ENCODE results near the gene BBIP1.

The BBIP1 gene

DNA sequence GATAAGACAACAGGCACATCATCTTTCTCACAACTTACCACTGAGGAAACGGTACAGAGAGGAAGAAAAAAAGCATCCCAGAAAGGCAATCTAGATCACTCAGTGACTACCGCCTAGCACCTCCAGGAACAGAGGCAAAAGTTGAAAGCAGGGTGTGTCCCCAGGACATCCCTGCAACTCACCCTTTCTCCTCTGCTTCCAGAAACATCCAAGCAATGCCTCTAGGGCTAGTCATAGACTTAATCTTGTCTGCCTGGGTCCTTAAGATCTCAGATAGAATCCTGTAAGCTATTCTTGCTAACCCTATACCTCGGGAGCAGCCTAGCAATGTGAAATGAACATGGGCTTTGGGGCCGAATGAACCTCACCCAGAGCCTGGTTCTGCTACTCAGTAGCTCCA is 66.0 kb downstream of the BBIP1 start:
- peaks cover 3% of the 10 kb centered on the region for H3K4me1 ChIP-seq (ENCODE audit: insufficient read depth, insufficient read length)
- H3K9ac ChIP-seq (ENCODE audit: insufficient read length, low read depth), result no peak overlapping the region
- TF ChIP-seq ZNF274 (IDR thresholded peaks at IDR 0.05; ENCODE audit: low read depth, low read length) (no peak), SUZ12 (IDR thresholded peaks at IDR 0.05; ENCODE audit: extremely low read depth, insufficient read depth, insufficient read length) (no peak), YY1 (IDR thresholded peaks at IDR 0.05; ENCODE audit: insufficient read depth, insufficient read length) (no peak)

DNA sequence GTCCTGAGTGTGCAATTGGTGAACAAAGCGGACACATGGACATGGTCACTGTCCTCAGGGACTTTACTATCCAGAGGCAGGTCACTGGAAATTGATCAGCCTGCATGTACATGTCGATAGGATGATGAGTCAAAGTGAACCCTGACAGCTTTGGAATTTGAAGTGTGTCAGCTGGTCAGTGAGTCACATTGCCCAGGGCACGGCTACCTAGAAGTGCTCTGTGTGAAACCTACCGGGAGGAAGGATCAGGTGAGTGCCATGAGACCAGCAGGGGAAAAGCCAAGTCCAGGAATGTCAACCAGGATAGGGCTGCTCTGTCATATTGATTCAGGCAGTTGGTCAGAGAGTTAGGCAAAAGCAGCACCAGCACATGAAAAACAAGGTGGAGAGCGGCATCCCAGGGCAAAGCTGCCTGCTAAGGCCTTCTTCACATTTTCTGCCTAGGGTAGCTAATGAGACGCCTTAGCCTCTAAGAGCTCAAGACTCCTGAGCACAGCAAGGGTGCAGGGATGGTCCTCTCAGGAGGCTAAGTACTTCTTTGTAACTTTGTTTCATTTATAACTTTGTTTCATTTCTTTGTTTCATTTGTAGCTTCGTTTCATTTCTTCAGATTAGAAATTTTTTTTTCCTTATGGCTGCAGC is 66.6 kb downstream of the BBIP1 start:
- Histone ChIP-seq H3K9me3 (ENCODE audit: insufficient read depth, low read length) (no peaks in the 10 kb centered on the region), H3K4me1 (ENCODE audit: insufficient read depth, insufficient read length) (peaks cover 3% of the 10 kb centered on the region), H3K4me3 (ENCODE audit: insufficient read length, low read depth) (no peak overlapping the region), H3K9ac (ENCODE audit: insufficient read length, low read depth) (no peak overlapping the region), H3K27me3 (ENCODE audit: insufficient read depth, insufficient read length) (no peaks in the 10 kb centered on the region), H3K36me3 (ENCODE audit: insufficient read depth, insufficient read length, low read length) (no peaks in the 10 kb centered on the region)
- TF ChIP-seq YY1 (IDR thresholded peaks at IDR 0.05; ENCODE audit: insufficient read depth, insufficient read length) (no peak), SUZ12 (IDR thresholded peaks at IDR 0.05; ENCODE audit: extremely low read depth, insufficient read depth, insufficient read length) (no peak), ZNF274 (IDR thresholded peaks at IDR 0.05; ENCODE audit: low read depth, low read length) (no peak)
- DNase-seq (ENCODE audit: low read depth, low spot score), result no peak

More for the DNA sequence above, 66.0 kb downstream of the BBIP1 start:
- Histone ChIP-seq H3K9me3 (ENCODE audit: insufficient read depth, low read length) (no peaks in the 10 kb centered on the region), H3K4me3 (ENCODE audit: insufficient read length, low read depth) (no peak overlapping the region), H3K27me3 (ENCODE audit: insufficient read depth, insufficient read length) (no peaks in the 10 kb centered on the region), H3K36me3 (ENCODE audit: insufficient read depth, insufficient read length, low read length) (no peaks in the 10 kb centered on the region)
- DNase-seq (ENCODE audit: low read depth, low spot score), result no peak

DNA sequence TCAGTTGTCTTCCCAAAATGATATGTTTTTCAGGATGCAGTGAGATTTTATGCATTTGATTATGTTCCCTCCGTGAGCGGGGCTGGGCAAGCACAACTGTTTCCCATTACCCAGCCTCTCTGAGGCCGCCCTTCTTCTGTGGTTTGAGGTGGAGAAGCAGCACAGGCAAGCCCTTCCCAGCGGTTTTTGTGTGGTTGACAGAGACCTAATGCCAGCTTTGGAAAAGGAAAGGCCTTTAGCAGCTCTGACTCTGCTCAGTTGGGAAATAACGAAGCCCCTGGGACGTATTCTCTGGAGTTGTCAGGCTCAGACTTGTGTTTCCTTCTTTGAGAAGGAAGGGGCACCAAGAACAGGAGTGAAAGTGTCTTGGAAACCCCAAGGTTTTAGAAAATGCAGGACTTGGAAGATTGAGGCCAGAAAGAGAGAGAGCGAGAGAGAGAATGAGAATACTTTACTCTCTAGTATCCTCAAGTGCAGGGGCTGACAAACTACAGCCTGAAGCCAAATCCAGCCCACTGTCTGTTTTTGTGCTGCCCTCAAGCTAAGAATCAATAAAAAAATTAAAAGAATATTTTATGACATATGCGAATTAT is 67.9 kb downstream of the BBIP1 start:
- Histone ChIP-seq H3K4me3 (ENCODE audit: insufficient read length, low read depth) (no peak overlapping the region), H3K36me3 (ENCODE audit: insufficient read depth, insufficient read length, low read length) (no peaks in the 10 kb centered on the region), H3K9ac (ENCODE audit: insufficient read length, low read depth) (no peak overlapping the region), H3K27me3 (ENCODE audit: insufficient read depth, insufficient read length) (no peaks in the 10 kb centered on the region), H3K4me1 (ENCODE audit: insufficient read depth, insufficient read length) (peaks cover 3% of the 10 kb centered on the region), H3K9me3 (ENCODE audit: insufficient read depth, low read length) (no peaks in the 10 kb centered on the region)
- no peak for DNase-seq (ENCODE audit: low read depth, low spot score)
- TF ChIP-seq SUZ12 (IDR thresholded peaks at IDR 0.05; ENCODE audit: extremely low read depth, insufficient read depth, insufficient read length), result no peak
- no peak for TF ChIP-seq ZNF274 (IDR thresholded peaks at IDR 0.05; ENCODE audit: low read depth, low read length)
- no peak for TF ChIP-seq YY1 (IDR thresholded peaks at IDR 0.05; ENCODE audit: insufficient read depth, insufficient read length)

- Histone ChIP-seq H3K27me3 (ENCODE audit: insufficient read depth, insufficient read length) (no peaks in the 10 kb centered on the region), H3K9ac (ENCODE audit: insufficient read length, low read depth) (no peak overlapping the region), H3K4me1 (ENCODE audit: insufficient read depth, insufficient read length) (peaks cover 3% of the 10 kb centered on the region), H3K36me3 (ENCODE audit: insufficient read depth, insufficient read length, low read length) (no peaks in the 10 kb centered on the region), H3K4me3 (ENCODE audit: insufficient read length, low read depth) (no peak overlapping the region), H3K9me3 (ENCODE audit: insufficient read depth, low read length) (no peaks in the 10 kb centered on the region)
- DNase-seq (ENCODE audit: low read depth, low spot score), result no peak
- TF ChIP-seq YY1 (IDR thresholded peaks at IDR 0.05; ENCODE audit: insufficient read depth, insufficient read length) (no peak), SUZ12 (IDR thresholded peaks at IDR 0.05; ENCODE audit: extremely low read depth, insufficient read depth, insufficient read length) (no peak), ZNF274 (IDR thresholded peaks at IDR 0.05; ENCODE audit: low read depth, low read length) (no peak)
Measured at GRCh38 chr10:110850099-110850498, 68.9 kb downstream of the BBIP1 start.

Measured in NT2/D1 (cell line).